GM21515 (cell line): ENCODE measurements around the gene RMDN2.
A peak's percentile ranks its signal among the peaks of the same experiment; 100 is the strongest.

ENCODE experiments used
- ATAC-seq: cut with Tn5 transposase; IDR thresholded peaks from one replicate; pipeline ENCODE4 v1.9.1; 2021; ENCODE audit not compliant: unreplicated experiment

RMDN2 gene

DNA sequence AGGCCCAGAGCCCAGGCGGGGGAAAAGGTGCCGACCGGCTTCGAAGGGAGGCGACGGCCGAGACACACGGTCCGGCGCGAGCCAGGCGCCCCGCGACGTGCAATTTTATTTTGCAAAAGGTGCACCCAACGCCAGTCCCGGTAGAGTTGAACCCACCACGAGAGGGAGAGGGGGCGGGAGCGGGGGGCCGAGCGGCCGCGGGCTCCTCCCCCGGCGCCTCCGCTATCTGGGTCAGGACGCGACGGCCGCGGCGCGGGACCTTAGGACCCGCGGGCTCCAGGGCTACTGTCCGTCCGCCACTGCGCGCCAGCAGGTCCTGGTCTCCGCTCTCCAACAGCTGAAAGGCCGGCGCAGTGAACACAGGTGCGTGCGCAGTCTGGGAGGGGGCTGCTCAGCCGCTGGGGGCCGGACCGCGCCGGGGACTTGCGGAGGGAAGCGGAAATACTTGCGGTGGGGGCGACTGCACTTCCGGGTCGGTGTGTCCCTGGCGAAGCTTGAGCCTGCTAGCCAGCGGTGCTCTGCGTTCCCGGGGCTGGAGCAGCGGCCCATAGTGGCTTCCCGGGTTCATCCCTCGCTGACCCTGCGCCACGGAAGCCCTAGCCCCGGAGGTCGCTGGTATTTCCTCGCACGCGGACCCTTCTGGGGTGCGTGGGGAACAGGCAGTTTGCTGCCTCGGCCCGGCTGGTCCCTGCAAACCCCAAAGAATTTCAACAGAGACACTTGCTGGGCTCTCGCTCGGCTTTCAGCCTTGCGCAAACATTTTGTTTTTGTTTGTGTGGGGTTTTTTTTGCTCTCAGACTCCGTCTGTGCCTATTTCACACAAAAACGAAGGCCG, at the start of gene RMDN2:
Gene RMDN2, plus strand, starts transcription at position 225 of the 835 bp plus-strand sequence. CDS start 3,991 bp downstream, outside the sequence.
- peak; percentile 82 for ATAC-seq

DNA sequence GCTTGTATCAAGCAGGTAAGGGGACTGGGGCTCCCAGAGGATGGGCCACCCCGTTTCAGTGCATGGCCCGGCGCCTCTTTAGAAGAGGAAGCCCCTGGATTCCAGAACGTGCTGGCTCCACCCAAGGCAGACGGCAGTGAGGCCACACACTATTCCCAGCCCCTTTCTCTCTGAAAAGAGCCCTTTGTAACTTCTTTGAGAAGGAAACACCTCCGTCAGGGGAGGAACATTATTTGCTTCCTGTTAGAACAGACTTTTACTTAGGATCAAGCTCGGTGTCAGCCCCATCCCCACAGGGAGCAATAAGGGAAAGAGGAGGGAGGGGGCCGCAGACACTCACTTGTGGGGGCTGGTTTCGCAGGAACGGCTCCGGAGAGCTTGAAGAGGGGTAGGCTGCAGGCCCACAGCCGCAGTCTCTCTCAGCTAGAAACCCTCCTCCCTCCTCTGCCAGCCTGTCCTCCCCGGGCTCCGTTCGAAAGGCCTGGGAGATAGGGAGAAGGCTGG, 49.6 kb upstream of the RMDN2 start:
- ATAC-seq: no peak

DNA sequence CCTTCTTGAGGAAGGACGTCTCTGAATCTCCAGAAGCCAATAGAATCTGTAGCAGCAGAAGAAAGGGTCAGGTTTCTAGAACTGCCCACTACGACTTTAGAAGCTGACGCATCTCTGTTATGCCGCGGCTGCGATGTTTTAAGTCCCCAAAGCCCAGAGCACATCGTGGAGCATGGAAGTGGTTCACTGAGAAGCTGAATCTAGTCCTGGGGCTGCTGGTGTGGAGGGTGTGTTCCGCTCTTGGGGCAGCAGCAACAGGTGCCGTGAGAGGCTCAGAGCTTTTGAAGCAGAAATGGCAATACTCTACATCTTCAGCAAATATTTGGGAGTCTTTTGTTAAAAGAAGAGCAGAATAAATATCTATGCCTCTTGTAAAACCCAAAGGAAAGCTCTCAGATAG, 48.9 kb upstream of the RMDN2 start:
- no peak for ATAC-seq

- no peak for ATAC-seq
These were observed 47.4 kb upstream of the RMDN2 start for GRCh38 chr2:37877457-37878315.

DNA sequence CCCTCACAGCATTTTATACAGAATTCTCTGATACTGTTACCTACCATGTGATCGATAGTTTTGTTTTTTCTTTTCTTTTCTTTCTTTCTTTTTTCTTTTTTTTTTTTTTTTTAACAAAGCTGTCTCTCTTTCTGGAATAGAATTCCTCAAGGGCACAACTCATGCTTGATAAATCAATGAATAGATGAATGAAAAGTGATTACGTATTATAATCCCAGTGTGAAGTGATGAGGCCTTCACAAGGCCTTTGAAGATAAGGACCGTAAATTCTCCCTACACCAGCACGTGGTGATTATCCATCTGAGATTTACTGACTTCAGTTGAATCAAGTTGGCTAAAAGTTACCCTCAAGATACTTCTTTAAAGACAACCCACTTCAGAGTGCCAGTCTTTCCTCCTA, 46.6 kb upstream of the RMDN2 start:
- ATAC-seq: no peak

GRCh38 chr2:37880551-37880950, 44.5 kb upstream of the RMDN2 start:
- no peak for ATAC-seq

DNA sequence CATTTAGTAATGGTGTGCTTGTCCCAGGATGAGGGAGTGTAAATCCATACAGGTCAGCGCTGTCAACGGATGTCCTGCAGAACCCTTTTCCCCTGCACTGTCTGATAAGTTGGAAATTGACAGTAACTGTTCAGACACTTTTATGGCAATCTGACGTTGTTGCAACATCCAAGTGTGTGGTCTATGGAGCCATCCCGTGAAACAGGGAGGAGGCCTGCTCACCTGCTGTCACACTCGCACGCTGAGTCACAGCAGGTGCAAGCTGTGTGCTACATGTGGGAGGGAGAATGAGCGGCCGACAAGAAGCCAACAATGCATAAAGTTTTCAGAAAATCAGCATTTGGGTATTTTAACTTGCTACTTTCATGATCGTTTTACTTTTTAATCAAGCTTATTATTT, 43.7 kb upstream of the RMDN2 start:
- ATAC-seq: no peak

DNA sequence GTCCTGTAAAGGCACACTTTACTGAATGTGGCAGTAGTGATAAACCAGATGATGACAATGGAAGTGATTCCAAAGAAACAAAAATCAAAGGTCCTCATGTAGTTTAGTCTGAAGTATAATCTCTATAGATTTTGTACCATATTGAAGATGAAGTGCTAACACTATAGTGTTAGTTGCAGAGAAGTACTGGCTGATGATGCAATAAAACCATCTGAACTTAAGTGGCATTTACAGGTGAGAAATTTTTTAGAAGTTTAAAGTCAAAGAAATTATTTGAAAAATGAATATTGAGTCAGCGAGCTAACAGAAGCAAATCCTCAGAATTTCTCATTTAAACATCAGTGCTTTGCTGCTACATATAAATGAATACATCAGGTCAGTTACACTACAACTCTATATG, 43.1 kb upstream of the RMDN2 start:
- ATAC-seq: no peak

- no peak for ATAC-seq
These were observed 41.6 kb upstream of the RMDN2 start for GRCh38 chr2:37883518-37883917.

DNA sequence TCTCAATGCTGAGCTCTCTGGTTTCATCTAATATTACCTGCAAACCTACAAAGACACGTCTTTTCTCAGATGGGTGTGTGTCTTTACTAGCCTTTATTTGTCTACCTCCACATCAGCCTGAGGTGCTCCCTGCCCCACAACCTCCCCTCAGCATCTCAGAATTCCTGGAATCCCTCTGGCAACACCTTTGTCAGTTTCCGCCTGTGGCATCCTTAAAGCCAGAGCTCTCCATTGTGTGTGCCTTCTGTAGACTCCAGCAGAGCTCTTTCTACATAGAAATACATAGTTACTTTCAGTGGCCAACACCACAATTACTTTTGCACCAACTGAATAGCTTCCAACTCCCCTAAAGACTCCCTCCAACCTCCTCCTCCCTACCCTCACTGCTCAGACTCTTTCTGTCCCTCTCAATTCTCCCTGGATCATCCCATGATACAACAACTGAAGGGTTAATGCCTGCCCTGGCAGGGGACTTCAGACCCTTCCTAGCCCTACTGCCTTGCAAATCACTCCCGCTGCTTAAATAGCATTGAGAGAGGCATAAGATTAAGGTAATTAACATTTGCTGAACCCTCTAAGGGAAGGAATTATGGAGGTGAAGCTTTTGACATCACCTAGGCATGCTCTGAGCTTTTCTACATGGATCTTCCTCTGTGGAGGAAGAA, 39.6 kb upstream of the RMDN2 start:
- no peak for ATAC-seq

DNA sequence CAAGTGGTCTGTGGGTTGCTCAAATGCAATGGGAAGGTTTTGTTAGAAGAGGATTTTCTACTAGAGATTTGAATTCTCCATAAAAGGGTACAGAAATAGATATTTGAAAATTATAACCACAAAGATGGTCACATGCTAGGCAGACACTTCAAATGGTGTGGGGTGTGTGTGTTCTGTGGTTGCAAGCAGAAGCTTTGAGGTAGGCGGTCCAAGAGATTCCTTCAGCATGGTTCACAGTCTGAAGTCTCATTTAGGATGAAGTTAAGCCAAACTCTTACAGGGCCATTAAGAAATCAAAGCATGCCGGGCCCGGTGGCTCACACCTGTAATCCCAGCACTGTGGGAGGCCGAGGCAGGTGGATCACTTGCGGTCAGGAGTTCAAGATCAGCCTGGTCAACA, 38.3 kb upstream of the RMDN2 start:
- no peak for ATAC-seq

DNA sequence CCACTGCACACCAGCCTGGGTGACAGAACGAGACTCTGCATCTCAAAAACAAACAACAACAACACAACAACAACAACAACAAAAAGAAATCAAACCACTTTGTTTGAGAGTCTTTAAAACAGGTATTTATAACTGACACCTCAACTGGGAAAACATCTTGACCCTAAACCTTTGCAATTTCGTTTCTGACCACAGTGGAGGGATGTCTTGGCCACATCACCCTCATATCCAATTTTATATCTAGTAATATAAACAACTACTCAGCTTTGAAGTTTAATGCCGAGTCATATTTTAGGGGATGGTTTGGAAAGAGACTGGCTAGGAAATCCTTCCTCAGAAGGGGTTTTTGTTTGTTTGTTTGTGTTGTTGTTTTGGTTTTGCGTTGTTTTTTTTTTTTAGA, 37.8 kb upstream of the RMDN2 start:
- ATAC-seq: no peak

DNA sequence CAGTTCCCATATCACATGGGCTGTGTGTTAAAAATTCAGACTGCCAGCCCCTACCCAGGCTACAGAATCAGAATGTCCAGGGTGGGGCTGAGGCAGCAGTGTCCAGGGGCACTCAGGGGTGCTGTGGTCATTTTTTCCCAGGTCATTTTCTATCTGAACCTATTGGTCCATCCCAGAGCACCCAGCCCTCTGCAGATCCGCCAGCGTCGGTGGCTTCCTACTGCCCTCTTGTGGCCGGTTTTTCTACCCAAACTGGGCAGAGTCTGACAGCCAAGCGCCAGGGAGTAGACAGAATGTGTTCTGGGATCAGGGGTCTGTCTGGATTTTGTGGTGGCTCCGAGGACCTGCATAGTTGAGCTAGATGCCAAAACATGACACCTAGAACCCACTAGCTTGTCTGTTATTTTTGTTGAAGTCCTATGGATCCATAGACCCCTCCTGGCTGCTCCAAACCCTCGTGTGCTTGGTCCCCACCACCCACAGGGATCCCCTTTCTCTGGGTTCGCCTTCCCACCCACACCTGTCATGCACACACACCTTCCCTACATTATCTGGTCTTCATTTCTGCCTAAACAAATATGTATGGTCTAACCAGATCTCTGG, 34.1 kb upstream of the RMDN2 start:
- ATAC-seq: no peak

GRCh38 chr2:37891846-37892435, 33.1 kb upstream of the RMDN2 start:
- no peak for ATAC-seq

- peak; percentile 75 for ATAC-seq
These were observed 32.5 kb upstream of the RMDN2 start for GRCh38 chr2:37892436-37893114.

- no peak for ATAC-seq
These were observed 31.8 kb upstream of the RMDN2 start for GRCh38 chr2:37893327-37893726.

DNA sequence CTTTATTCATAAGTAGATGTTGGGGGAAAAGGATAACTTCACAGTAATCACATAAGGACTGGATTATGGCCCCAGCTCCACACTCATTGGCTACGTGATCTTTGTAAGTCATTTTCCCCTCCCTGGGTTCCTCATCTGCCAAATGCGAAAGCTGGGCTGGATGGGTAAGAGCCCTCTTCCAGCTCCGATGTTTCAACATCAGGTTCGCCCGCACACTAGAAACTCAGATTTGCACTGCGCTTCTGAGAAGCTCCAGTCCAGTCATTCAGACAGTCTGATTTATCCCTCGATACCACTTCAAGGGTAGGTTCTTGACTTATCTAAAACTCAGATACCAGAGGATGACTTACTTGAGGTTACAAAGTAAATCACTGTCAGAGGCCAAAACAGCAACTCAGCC, 31.0 kb upstream of the RMDN2 start:
- no peak for ATAC-seq

DNA sequence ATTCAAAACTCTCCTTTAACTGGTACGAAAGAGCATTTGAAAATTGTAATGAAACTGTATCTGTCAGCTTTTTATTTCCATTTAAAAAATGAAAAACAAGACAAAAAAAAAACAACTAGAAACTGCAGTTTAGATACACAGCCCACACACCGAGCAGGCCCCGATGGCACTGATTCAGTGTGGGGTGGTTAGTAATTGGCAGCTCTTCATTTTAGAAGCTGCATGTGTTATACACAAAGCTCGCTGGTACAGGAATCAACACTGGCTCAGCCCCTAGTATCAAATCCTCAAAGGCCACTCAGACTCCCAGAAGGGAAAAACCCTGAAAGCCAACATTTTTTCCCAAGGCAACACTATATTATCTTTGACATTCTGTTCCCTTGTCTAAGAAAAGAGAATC, 30.5 kb upstream of the RMDN2 start:
- no peak for ATAC-seq

DNA sequence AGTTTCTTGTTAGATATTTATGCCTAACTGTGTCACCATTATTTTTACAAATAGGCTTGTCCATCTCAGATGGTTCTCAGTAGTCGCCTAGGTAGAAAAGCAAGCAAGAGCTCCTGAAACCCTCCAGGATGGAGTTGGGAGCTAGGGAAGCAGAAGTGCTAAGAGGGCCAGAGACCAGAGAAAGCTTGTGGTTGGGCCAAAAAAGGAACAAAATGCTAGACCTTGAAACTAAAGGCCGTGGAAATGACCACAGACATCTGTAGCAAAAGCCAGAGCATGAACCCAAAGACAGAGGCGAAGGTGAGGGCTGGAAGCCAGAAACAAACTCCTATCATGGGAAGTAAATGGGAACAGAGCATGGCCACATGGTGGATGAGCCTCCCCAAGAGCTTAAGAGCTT, 29.9 kb upstream of the RMDN2 start:
- ATAC-seq: no peak

- ATAC-seq: no peak
These were observed 28.8 kb upstream of the RMDN2 start for GRCh38 chr2:37896319-37896718.
